ENCODE data around the gene ALDH8A1.

Gene ALDH8A1

GRCh38 chr6:134949927-134950326, at the start of gene ALDH8A1:
TSS of gene ALDH8A1 (minus strand) at chr6:134950101. CDS start at chr6:134950053, 48 bp downstream.
- no peak for DNase-seq

DNA sequence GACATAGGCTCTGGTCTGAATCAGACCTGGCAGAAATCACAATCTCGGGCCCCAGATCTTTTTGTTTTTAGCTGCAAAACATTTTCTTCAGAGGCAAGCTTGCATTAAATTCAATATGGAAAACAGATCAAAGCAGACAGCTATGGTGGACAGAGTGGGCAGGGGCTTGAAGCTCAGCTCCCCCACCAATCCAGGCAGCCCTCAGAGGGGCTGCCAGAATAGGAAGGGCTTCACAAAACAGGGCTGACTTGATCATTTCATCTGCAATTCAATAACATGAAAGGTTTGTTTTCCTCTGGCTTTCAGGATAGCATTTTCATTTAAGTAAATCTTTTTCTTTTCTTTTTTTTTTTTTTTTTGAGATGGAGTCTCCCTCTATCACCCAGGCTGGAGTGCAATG, 49.2 kb upstream of the ALDH8A1 start:
- no peak for DNase-seq

- no peak for DNase-seq
Observed at GRCh38 chr6:134997133-134997995, 47.5 kb upstream of the ALDH8A1 start.

GRCh38 chr6:134995536-134995935, 45.6 kb upstream of the ALDH8A1 start:
- DNase-seq = no peak

DNA sequence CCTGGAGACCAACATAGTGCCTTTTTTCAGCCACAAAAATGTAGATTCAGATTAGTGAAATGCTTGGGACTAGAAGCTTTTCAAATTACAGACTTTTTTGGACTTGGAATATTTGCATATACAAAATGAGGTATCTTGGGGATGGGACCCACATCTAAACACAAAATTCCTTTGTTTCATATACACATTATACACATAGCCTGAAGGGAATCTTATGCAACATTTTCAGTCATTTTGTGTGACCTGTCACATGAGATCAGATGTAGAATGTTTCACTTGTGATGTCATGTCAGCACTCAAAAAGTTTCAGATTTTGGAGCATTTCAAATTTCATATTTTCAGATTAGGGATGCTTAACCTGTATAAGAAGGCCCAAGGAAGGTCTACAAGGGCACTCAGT, 44.5 kb upstream of the ALDH8A1 start:
- no peak for DNase-seq

- DNase-seq = no peak
Observed at GRCh38 chr6:134992155-134992554, 42.3 kb upstream of the ALDH8A1 start.

- no peak for DNase-seq
Observed at GRCh38 chr6:134990262-134990661, 40.4 kb upstream of the ALDH8A1 start.

DNA sequence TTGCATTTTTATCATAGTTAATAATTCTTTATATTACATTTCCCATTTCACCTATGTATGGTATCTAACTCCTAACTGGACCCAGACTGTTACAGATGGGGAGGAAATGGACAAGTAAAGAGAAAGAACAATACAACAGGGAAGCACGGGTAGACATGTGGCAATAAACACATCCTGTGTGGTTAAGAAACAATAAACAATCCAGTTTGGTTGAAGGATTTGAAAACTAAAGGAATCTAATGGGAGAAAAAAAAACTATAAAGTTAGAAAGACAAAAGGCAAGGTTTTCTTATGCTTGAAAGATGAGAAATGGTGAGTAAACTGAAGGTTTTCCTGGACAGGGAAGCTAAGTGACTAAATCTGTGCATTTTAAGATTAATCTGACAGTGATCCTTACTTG, 34.9 kb upstream of the ALDH8A1 start:
- no peak for DNase-seq

DNA sequence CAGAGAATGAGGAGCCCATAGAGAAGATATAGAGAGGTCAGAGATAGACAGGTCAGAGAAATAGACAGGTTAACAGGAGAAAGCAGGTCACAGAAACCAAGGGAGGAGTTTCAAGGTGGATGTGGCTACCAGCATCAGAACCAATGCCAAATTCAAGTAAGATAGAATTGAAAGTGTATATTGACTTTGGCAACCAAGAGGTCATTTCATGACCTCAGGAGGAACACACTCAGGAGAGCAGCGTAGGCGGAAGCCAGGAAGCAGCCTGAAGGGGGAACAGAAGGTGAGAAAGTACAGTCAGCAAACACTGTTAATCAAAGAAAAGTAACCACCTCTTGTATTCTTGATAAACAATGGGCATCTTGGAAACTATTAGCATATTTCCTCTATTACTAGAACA, 33.9 kb upstream of the ALDH8A1 start:
- DNase-seq = no peak

- no peak for DNase-seq
Observed at GRCh38 chr6:134982161-134982560, 32.3 kb upstream of the ALDH8A1 start.

DNA sequence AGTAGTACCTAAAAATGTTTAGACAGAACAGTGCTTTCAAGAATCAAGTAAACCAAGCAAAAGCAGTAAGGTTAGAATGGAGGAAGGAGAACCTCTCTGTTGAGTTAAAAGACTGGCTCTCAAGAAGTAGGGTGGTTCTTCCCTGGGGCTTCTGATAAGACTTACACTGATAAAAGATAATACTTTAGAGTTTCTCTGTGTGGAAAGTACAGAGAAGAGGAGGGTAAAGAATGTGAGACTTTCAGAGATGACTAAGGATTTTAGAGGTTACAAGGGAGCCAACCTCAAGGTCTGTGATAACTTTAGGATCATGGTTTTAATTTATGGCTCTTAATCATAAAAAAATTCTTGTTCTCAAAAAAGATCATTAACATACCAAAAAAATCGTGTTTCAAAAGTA, 30.9 kb upstream of the ALDH8A1 start:
- no peak for DNase-seq

GRCh38 chr6:134979142-134979541, 29.2 kb upstream of the ALDH8A1 start:
- DNase-seq = no peak

DNA sequence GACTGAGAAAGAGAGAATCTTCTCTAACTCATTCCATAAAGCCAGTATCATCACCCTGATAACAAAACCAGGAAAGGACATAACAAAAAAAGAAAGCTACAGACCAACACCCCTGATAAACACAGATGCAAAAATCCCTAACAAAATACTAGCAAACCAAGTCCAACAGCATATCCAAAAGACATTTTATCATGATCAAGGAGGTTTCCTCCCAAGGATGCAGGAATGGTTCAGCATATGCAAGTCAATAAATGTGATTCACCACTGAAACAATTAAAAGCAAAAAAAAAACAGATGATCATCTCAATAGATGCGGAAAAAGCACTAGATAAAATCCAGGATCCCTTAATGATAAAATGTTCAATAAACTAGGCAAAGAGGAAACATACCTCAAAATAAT, 24.5 kb upstream of the ALDH8A1 start:
- no peak for DNase-seq

GRCh38 chr6:134967711-134968110, 17.8 kb upstream of the ALDH8A1 start:
- no peak for DNase-seq

- no peak for DNase-seq
Observed at GRCh38 chr6:134964451-134965203, 14.7 kb upstream of the ALDH8A1 start.

- DNase-seq = no peak
Observed at GRCh38 chr6:134962421-134962820, 12.5 kb upstream of the ALDH8A1 start.

DNA sequence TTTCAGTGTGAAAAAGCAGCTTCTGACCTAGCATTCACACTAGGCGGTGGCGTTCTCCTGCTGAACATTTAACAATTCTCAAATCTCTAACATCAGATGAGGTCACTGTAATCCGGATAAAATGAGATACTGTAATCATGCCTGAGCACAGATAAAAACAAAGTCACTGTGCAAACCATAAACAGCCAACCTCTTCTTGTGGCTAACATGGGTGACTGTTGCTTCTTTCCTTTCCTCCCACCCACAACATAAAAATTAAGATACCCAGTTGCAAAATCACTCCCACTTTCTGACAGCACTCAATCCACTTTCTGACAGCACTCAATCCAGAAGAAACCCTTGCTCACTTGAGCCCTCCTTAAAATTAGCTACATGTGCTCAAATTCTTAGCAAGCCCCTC, 11.5 kb upstream of the ALDH8A1 start:
- no peak for DNase-seq

GRCh38 chr6:134959603-134960002, 9.7 kb upstream of the ALDH8A1 start:
- DNase-seq = no peak

- no peak for DNase-seq
Observed at GRCh38 chr6:134956676-134957075, 6.8 kb upstream of the ALDH8A1 start.

GRCh38 chr6:134956032-134956431, 6.1 kb upstream of the ALDH8A1 start:
- no peak for DNase-seq

GRCh38 chr6:134954272-134955000, 4.5 kb upstream of the ALDH8A1 start:
- no peak for DNase-seq

DNA sequence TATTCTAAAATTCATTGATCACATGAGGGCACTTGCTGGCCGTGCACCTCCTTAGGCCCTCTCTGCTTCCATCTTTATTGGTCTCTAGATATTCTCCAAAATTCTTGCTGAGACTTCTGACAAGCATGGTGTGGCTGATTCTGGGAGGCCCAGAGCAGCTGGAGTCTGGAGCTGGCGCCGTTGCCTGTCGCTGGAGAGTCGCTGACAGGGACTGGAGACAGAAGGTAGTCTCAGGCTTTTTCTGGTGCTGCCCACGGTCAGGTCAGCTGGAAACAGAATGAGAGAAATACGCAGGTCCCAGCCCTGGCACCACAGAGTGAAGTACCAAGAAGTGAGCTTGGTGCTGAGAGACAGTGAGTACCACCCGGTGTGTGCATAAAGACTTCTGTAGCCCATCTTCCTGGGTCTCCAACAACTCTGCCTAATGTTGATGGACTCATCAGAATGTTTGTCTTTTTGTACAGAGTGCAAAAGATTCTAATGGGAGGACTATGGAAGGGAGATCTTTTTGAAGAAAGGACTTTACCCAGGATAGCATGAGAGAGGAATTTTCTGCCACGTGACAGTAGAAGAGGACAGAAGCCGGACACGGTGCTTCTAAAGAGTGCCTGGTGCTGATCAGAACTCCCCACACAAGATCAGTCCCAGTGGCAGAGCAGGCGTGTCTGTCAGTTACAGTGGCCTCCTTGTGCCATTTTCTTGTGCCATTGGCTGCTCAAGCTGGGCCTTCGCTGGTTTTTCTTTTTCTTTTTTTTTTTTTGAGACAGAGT, 1.8 kb upstream of the ALDH8A1 start:
- DNase-seq = no peak

DNA sequence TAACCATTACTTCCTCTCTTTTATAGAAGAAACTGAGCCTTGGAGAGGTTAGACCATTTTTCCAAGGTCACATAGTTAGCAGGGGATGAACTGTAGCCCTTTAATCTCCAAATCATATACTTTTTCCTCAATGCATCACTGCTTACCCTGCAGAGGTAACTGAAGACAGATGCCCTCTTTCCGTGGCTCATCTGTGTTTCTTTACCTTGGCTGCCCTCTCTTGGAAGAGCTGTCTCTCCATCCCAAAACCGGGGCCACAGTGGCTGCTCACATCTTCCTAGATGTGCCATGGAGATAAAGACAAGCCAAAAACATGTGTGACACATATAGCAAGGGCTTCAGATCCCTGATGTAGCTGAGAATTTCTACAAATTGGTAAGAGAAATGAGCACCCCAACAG, 581 bp upstream of the ALDH8A1 start:
- DNase-seq = no peak

All from CD4-positive, alpha-beta T cell treated with Interferon gamma for 1 hour (primary cell).